Measurements from ENCODE around the gene ASIP.

DNA sequence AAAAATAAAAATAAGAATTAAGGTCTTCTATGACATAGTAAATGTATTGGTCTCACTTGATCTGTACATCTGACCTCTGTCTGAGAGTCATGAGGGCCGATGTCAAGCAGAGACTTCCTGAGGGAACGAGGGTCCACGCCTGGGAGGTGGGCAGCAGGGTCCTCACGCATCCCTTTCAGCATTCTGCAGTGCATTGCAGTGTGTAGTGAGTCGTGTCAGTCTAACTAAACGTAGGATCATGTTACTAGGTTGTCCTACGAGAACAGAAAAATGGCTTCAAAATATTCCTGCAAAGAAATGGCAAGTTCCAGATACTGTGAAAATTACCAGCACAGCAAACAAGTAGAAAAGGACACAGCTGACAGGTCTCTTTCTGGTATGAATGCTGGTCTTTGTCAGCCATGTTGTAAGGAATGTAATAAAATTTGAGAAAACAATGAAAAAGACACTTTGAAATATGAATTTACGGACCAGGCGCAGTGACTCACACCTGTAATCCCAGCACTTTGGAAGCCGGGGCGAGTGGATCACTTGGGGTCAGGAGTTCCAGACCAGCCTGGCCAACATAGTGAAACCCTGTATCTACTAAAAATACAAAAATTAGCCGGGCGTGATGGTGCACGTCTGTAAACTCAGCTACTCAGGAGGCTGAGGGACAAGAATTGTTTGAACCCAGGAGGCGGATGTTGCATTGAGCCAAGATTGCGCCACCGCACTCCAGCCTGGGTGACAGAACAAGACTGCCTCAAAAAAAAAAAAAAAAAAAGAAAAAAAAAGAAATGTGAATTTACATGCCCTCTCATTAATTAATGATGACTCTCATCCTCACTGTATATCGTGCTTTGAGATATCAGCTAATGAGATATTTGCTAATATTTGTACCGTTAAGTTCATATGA is 64.4 kb downstream of the ASIP start:
- TF ChIP-seq, protein P1, sequence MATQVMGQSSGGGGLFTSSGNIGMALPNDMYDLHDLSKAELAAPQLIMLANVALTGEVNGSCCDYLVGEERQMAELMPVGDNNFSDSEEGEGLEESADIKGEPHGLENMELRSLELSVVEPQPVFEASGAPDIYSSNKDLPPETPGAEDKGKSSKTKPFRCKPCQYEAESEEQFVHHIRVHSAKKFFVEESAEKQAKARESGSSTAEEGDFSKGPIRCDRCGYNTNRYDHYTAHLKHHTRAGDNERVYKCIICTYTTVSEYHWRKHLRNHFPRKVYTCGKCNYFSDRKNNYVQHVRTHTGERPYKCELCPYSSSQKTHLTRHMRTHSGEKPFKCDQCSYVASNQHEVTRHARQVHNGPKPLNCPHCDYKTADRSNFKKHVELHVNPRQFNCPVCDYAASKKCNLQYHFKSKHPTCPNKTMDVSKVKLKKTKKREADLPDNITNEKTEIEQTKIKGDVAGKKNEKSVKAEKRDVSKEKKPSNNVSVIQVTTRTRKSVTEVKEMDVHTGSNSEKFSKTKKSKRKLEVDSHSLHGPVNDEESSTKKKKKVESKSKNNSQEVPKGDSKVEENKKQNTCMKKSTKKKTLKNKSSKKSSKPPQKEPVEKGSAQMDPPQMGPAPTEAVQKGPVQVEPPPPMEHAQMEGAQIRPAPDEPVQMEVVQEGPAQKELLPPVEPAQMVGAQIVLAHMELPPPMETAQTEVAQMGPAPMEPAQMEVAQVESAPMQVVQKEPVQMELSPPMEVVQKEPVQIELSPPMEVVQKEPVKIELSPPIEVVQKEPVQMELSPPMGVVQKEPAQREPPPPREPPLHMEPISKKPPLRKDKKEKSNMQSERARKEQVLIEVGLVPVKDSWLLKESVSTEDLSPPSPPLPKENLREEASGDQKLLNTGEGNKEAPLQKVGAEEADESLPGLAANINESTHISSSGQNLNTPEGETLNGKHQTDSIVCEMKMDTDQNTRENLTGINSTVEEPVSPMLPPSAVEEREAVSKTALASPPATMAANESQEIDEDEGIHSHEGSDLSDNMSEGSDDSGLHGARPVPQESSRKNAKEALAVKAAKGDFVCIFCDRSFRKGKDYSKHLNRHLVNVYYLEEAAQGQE (IDR thresholded peaks at IDR 0.05; ENCODE audit: insufficient read depth in 1 of 2, low read depth in 2 of 2, low read length in 2 of 2), result no peak
- TF ChIP-seq POLR2AphosphoS5 (IDR thresholded peaks at IDR 0.05; ENCODE audit: low read depth, low read length) (no peak), TAF1 (IDR thresholded peaks at IDR 0.05; ENCODE audit: borderline replicate concordance, insufficient read depth, low read length) (no peak), SIN3A (IDR thresholded peaks at IDR 0.05; ENCODE audit: borderline replicate concordance, insufficient read depth, low read length) (no peak)

Data from PFSK-1 (cell line).